Measurements from ENCODE around the gene PNLIPRP2.

The PNLIPRP2 gene

DNA sequence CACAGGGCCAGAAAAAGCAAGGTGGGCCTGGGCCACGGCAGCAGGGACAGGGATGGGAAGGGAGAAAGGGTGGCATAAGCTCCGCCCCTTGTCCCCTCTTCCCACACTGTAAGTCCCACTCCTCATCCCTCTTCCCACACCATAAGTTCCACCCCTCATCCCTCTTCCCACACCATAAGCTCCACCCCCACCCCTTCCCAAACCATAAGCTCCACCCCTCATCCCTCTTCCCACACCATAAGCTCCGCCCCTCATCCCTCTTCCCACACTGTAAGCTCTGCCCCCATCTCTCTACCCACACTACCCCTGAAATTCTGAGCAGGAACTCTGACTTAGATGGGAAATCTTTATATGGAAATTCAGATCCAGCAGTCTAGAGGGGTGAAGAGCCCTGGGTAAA, 65.9 kb downstream of the PNLIPRP2 start:
- DNase-seq: no peak

DNA sequence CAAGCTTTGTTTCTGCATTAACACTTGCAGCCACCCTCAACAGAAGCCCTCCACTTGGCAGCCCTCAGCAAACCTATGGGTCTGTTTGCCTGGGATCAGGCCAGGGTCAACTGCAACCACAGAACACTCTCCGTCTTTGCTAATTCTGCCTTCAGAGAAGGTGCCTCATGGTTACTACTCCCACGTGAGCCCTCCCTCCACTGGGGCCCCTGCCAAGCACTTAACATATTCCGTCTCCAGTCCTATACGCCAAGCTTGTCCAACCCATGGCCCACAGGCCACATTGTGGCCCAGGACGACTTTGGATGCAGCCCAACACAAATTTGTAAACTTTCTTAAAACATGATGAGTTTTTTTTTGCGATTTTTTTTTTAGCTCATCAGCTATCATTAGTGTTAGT, 66.9 kb downstream of the PNLIPRP2 start:
- no peak for DNase-seq

DNA sequence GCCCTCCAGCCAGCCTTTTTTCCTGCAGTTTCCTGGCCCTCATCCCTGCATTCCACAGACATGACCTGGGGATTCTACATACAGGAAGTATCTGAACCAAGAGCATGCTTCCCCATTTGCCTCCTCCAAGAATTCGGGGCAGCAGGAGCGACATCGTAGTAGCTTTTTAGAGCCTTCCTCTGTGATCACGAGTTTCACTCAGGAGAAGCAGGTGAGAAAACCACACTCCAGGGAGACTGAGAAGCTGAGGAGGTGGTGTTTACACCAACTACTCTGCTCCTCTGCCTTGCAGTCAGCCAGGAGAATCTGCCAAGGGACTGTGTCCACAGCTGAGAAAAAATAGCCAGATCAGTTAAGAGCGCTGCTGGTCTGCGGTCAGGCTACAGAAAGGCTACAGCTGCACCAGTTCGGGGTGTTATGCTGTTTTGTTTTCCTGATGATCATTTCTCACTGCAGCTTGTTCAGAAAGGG, 67.5 kb downstream of the PNLIPRP2 start:
- no peak for DNase-seq

DNA sequence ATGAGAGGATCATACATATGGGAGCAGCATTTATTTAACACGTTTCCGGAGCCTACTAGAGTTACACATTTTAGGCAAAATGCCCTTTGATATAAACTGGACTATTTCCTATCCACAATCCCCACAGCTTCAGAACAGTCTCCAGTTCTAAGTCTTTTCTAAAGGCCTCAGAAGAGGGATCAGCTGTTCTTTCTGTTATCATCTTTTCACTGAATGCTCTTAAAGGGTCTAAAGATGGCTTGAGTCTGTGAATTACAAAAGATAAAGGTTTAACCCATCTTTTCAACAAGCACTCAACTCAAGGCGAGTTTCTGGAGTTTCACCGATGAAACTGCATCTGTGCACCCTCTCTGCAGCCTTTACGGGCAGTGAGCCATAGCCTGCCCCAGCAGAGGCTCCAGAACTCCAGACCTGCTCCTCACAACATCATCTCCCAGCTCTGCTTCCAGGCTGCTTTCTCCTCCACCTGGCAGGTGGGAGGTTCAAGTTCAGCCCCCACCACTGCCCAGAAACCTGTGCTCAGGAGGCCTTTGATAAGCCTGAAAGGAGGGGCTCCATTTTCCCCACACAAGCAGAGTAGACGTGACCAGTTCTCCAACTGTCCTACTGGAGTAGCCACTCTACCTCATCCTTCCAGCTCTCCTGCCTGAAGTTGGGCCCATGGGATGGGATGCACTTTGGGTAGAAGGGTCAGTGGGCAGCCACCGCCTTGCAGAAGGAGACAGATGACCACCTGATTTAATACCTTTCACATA, 68.2 kb downstream of the PNLIPRP2 start:
- no peak for DNase-seq

DNA sequence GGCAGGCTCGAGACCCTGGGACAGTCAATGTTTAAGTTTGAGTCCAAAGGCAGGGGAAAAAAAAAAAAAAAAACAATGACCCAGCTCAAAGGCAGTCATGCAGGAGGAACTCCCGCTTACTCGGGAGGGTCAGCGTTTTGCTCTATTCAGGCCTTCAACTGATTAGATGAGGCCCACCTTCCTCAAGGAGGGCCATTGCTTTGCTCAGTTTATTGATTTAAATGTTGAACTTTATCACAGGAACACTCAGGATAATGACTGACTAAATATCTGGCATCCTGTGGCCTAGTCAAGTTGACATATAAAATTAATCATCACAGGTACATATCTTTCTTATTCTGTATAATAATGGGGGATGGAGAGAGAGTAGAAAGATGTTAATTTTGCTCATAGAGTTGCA, 69.0 kb downstream of the PNLIPRP2 start:
- no peak for DNase-seq

DNA sequence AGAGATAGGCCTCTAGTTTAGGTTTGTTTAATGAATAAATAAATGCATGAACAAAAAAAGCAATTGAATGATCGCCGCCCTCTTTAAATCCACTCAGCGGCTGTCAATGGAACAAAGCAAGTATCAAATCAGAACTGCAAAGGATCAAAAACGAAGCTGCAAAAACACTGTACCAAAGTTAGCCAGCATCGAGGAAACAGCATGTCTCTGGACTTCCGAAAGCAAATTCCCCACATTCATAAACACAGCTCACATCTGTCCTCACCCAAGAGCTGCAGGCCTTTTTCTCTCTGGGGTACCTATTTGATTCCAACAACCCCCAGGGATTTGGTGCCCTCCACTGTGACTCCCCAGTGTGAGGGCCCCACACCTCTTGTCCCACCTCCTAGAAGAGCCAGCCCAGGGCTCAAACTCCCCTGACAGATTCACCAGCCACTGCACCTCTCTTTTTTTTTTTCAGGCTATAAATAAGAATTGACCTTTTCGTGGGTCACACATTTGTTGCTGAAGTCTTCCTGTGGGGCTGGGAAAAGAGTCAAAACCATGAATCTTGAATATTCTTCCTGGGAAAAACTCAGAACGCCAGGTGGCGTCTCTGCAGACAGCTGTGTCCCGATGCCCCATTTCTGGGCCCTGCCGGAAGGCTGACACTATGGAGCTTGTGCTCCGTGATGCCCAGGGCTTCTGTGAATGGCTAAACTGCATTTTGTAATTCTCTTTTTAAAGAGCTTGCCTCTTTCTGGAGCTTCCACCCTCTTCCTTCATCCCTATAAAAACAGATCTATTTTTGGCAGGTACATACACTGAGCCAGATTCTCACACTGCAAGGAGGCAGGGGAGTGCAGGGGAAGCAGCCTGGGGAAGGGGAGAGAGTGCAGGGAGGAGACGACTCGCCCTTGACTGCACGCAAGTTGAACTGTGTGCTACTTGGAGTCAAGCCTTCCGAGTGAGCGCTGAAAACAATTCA, 69.9 kb downstream of the PNLIPRP2 start:
- no peak for DNase-seq

DNA sequence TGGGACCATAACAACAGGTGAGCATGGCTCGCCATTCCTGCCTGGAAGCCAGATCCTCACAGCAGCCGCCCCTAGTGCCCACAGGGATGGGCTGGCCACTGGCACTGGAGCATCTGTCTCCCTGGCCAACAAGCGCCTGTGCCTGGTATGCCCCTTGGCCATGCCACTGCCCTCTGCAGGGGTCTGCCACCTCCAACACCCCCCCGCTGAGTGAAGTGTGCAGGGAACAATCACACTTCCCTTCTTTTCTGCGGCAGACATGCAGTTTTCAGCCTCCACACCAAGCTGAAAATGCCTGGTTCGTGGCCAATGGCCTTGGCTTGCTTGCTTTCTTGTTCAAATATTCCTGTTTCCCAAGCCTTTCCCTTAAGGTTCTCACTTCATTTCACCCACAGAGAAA, 70.9 kb downstream of the PNLIPRP2 start:
- DNase-seq: no peak

DNA sequence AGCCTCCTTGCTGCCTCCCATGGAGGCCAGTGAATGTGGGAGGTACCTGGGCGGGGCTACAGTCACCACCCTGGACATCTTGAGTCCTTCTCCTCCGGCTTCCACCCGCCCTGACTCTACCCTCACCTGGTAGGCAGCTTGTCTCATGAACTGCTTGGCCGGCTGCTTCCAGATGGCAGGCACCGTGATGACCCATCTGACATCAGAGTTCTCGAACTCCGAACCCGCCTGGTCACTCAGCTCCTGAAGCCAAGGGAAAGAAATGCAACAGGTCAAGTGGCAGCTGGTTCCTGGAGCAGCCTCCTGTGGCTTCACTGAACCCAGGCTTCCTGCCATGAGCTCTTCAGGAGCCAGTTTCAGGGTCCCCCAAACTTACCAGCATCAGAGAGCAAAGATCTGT, 71.5 kb downstream of the PNLIPRP2 start:
- DNase-seq: no peak

DNA sequence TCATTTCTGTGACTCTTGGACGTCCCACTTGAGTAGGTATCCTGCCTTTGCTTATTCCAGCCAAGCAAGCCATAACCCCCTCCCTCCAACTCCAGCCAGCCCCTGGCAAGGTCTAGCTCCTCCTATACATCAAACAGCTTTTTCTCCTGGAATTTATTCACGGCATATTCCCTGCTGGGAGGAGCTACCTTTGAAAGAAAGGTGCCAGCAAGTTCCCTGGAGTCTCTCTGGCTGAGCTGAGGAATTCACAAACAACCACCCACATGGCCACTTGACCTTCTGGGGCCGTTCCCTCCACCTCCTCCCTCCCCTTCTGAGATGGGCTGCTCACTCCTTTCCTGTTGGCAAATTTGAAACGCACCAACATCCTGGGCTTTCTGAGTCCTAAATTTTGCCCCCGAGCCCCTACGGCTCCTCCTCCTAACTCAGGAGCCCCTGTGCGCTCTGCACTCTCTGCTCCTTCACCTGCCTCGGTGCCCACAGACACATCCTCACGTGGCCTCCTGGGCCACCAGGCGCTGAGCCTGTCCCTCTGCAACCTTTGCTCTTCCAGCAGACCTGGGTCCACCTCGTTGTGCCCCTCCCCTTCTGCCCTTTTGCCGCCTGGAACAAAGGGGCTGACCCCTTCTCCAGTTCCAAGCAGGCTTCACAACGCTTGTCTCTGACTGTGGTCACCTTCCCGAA, 73.6 kb downstream of the PNLIPRP2 start:
- no peak for DNase-seq
